ENCODE results near the gene NRP1.

The NRP1 gene

DNA sequence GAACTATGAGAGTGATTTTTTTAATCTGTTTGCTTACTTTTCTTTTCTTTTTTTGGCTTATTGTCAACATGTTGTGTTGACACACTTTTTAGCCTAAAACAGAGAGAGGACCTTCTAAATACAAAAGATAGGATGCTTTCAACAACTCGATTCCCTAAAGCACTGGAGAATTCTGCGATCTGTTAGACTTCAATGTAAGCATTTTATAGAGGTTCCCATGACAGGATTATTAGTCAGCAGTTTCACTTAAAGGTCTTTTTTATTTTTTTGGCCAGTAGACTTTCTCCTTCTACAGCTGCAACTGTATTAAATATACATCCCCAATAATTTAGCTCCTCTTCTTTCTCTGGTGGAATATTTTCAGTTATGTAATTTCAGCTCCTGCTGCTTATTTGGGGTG lies 12.7 kb upstream of the NRP1 start:
- TF ChIP-seq, protein P1, sequence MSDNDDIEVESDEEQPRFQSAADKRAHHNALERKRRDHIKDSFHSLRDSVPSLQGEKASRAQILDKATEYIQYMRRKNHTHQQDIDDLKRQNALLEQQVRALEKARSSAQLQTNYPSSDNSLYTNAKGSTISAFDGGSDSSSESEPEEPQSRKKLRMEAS (IDR thresholded peaks at IDR 0.05): no peak
- TF ChIP-seq CREB1 (IDR thresholded peaks at IDR 0.05; ENCODE audit: low read depth) (no peak), TCF12 (IDR thresholded peaks at IDR 0.05; ENCODE audit: low read depth) (no peak), YY1 (IDR thresholded peaks at IDR 0.05; ENCODE audit: low read depth) (no peak), FOXM1 (IDR thresholded peaks at IDR 0.05; ENCODE audit: borderline replicate concordance, low read depth) (no peak), TAF1 (IDR thresholded peaks at IDR 0.05; ENCODE audit: low read depth) (no peak), CEBPB (IDR thresholded peaks at IDR 0.05) (no peak), TEAD4 (IDR thresholded peaks at IDR 0.05) (no peak), NFIC (IDR thresholded peaks at IDR 0.05) (no peak), RAD21 (IDR thresholded peaks at IDR 0.05; ENCODE audit: low read depth) (no peak)
- TF ChIP-seq, protein P2, sequence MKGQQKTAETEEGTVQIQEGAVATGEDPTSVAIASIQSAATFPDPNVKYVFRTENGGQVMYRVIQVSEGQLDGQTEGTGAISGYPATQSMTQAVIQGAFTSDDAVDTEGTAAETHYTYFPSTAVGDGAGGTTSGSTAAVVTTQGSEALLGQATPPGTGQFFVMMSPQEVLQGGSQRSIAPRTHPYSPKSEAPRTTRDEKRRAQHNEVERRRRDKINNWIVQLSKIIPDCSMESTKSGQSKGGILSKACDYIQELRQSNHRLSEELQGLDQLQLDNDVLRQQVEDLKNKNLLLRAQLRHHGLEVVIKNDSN (IDR thresholded peaks at IDR 0.05): no peak
- TF ChIP-seq, protein P3, sequence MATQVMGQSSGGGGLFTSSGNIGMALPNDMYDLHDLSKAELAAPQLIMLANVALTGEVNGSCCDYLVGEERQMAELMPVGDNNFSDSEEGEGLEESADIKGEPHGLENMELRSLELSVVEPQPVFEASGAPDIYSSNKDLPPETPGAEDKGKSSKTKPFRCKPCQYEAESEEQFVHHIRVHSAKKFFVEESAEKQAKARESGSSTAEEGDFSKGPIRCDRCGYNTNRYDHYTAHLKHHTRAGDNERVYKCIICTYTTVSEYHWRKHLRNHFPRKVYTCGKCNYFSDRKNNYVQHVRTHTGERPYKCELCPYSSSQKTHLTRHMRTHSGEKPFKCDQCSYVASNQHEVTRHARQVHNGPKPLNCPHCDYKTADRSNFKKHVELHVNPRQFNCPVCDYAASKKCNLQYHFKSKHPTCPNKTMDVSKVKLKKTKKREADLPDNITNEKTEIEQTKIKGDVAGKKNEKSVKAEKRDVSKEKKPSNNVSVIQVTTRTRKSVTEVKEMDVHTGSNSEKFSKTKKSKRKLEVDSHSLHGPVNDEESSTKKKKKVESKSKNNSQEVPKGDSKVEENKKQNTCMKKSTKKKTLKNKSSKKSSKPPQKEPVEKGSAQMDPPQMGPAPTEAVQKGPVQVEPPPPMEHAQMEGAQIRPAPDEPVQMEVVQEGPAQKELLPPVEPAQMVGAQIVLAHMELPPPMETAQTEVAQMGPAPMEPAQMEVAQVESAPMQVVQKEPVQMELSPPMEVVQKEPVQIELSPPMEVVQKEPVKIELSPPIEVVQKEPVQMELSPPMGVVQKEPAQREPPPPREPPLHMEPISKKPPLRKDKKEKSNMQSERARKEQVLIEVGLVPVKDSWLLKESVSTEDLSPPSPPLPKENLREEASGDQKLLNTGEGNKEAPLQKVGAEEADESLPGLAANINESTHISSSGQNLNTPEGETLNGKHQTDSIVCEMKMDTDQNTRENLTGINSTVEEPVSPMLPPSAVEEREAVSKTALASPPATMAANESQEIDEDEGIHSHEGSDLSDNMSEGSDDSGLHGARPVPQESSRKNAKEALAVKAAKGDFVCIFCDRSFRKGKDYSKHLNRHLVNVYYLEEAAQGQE (IDR thresholded peaks at IDR 0.05; ENCODE audit: low read depth): no peak

DNA sequence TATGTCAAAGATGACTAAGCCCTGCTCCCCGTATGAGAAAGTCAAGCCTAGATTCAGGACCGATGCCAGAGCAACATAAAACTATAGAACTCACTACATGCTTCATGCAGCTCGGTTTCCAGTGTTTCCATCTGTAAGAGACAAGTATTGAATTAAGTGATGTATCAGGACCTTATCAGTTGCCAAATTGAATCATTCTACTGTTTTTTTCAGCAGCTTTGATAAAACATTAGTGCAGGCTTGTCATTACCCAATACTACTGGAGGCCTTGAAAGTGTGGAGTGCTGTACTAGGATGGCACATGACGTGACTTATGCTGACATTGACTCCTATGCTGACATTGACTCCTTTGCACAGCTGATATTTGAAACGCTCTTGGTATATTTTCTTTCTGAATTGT lies 10.8 kb upstream of the NRP1 start:
- TF ChIP-seq TEAD4 (IDR thresholded peaks at IDR 0.05): no peak
- no peak for TF ChIP-seq EP300 (IDR thresholded peaks at IDR 0.05; ENCODE audit: borderline replicate concordance)
- no peak for TF ChIP-seq NFIC (IDR thresholded peaks at IDR 0.05)
- TF ChIP-seq EGR1 (IDR thresholded peaks at IDR 0.05): no peak

DNA sequence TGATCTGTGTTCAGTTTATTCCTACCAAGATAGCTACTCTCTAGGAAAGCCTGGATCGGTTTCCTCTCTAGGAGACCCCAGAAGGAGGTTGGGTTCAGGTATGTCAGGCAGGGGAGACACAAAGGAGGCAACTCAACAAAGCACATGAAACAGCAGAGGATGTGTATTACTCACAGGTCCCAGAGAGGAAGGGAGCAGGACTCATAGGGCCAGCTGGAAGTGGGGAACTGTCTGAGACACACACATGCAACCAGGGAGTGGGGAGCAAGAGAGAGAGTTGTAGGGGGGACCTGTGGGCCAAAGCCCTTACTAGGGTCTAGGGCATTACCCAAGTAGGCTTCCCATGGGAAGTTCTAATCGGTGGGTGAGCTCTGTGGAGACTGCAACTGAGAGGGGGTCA lies 10.2 kb upstream of the NRP1 start:
- no peak for TF ChIP-seq TCF12 (IDR thresholded peaks at IDR 0.05; ENCODE audit: low read depth)
- TF ChIP-seq YY1 (IDR thresholded peaks at IDR 0.05; ENCODE audit: low read depth): no peak
- no peak for TF ChIP-seq TEAD4 (IDR thresholded peaks at IDR 0.05)
- no peak for TF ChIP-seq CREB1 (IDR thresholded peaks at IDR 0.05; ENCODE audit: low read depth)
- TF ChIP-seq EP300 (IDR thresholded peaks at IDR 0.05; ENCODE audit: borderline replicate concordance): no peak
- no peak for TF ChIP-seq ZBTB7A (IDR thresholded peaks at IDR 0.05; ENCODE audit: low read depth)
- TF ChIP-seq FOXM1 (IDR thresholded peaks at IDR 0.05; ENCODE audit: borderline replicate concordance, low read depth): no peak
- no peak for TF ChIP-seq TAF1 (IDR thresholded peaks at IDR 0.05; ENCODE audit: low read depth)
- no peak for TF ChIP-seq EGR1 (IDR thresholded peaks at IDR 0.05)
- TF ChIP-seq NFIC (IDR thresholded peaks at IDR 0.05): no peak
- TF ChIP-seq, protein P3 (IDR thresholded peaks at IDR 0.05; ENCODE audit: low read depth): no peak
- no peak for TF ChIP-seq RAD21 (IDR thresholded peaks at IDR 0.05; ENCODE audit: low read depth)
- TF ChIP-seq, protein P2 (IDR thresholded peaks at IDR 0.05): no peak
- TF ChIP-seq, protein P1 (IDR thresholded peaks at IDR 0.05): no peak

DNA sequence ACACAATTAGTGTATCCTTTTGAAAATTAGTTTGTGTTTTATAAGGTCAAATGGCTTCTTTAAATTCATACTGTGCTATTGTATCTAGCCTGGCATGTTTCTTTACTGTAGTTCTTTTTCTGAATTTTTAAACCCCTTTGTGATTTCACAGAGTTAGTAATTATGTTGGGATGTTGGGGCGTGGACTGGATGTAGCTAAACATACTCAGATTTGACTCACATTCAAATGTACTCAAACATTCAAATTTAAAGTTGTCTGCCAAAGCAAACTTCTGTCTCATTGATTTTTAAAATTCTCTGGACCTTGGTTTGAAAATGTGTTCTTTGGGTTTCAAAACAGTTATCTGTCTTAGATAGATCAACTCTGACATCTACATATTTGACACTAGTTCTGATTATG lies 7.2 kb upstream of the NRP1 start:
- TF ChIP-seq FOXM1 (IDR thresholded peaks at IDR 0.05; ENCODE audit: borderline replicate concordance, low read depth): no peak
- TF ChIP-seq, protein P2 (IDR thresholded peaks at IDR 0.05): no peak
- TF ChIP-seq YY1 (IDR thresholded peaks at IDR 0.05; ENCODE audit: low read depth): no peak
- no peak for TF ChIP-seq EP300 (IDR thresholded peaks at IDR 0.05; ENCODE audit: borderline replicate concordance)
- TF ChIP-seq CREB1 (IDR thresholded peaks at IDR 0.05; ENCODE audit: low read depth): no peak

DNA sequence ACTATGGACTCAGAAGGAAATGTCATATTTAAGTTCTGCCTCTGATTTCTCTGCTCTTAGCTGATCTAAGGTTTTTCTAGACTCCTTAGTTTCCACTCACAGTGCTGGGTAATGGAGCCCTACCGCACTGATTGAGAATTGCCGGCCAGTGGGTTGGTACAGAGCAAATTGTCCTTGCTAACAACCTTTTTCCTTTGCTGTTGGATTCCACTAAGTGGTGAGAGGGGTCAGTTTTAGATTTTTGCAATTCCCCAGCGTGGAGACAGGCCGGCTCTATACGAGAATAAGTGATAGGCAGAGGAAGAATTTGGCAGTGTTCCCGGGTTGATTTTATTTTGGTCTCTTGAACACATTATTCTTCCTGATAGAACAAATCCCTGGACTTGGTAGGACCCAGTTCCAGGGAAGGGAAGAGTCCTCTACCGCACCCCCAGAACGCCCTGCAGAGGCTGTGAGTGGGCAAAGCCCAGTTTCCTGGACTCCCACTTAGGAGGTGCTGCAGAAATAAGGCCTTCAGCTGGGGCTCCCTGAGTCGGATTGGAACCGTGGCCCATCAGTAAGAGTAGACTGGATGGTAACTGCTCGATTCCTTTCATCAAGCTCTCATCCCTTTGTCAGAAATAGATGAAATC lies 3.0 kb upstream of the NRP1 start:
- TF ChIP-seq, protein P2 (IDR thresholded peaks at IDR 0.05): no peak
- TF ChIP-seq CEBPB (IDR thresholded peaks at IDR 0.05) (no peak), TAF1 (IDR thresholded peaks at IDR 0.05; ENCODE audit: low read depth) (no peak), YY1 (IDR thresholded peaks at IDR 0.05; ENCODE audit: low read depth) (no peak), RAD21 (IDR thresholded peaks at IDR 0.05; ENCODE audit: low read depth) (no peak)
- TF ChIP-seq, protein P3 (IDR thresholded peaks at IDR 0.05; ENCODE audit: low read depth): no peak
